OCI-LY1 (cell line): ENCODE data around the gene ATP2C1.

Source experiments
- EZH2 ChIP-seq: fragments of 200-600 bp; sonication (generic), shearing (Covaris generic); IDR thresholded peaks from 2 replicates; pipeline ENCODE4 v1.8.0; 2017; ENCODE audit warnings: borderline replicate concordance, mixed run types, mild to moderate bottlenecking, antibody characterized with exemption, low read length, moderate library complexity, mixed read lengths
- TF ChIP-seq, protein P1 (sequence below): fragments of 200-600 bp; sonication (generic), shearing (Covaris generic); IDR thresholded peaks from 2 replicates; pipeline ENCODE4 v1.5.1; 2017; ENCODE audit warnings: mild to moderate bottlenecking, antibody characterized with exemption, low read length, moderate library complexity, mixed read lengths

GRCh38 chr3:130849091-130849552 is 44.8 kb upstream of the ATP2C1 start:
- TF ChIP-seq, protein P1, sequence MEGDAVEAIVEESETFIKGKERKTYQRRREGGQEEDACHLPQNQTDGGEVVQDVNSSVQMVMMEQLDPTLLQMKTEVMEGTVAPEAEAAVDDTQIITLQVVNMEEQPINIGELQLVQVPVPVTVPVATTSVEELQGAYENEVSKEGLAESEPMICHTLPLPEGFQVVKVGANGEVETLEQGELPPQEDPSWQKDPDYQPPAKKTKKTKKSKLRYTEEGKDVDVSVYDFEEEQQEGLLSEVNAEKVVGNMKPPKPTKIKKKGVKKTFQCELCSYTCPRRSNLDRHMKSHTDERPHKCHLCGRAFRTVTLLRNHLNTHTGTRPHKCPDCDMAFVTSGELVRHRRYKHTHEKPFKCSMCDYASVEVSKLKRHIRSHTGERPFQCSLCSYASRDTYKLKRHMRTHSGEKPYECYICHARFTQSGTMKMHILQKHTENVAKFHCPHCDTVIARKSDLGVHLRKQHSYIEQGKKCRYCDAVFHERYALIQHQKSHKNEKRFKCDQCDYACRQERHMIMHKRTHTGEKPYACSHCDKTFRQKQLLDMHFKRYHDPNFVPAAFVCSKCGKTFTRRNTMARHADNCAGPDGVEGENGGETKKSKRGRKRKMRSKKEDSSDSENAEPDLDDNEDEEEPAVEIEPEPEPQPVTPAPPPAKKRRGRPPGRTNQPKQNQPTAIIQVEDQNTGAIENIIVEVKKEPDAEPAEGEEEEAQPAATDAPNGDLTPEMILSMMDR = no peak
- TF ChIP-seq EZH2 = no peak
